H7 (cell line): ENCODE data around the gene CYBC1. TPM values are rescaled to one million over a fixed set of nuclear protein-coding genes. Genes with fewer than 3 reads are reported as not detected.
"Not testable (repeated sequence)": the region's sequence is repeated elsewhere in the genome, so short reads cannot be mapped to it uniquely, and the experiment has no call there.

Experiments used
- DNase-seq: peaks from one replicate; pipeline ENCODE4 v3.0.0; 2012
- H3K27me3 ChIP-seq: 2 replicates; pipeline ENCODE4 v1.6.0; 2011; ENCODE audit warnings: mild to moderate bottlenecking, low read length; ENCODE audit not compliant: control insufficient read depth, insufficient read depth
- H3K36me3 ChIP-seq: replicated peaks from 2 replicates; pipeline ENCODE4 v1.5.1; 2011; ENCODE audit warnings: low read length; ENCODE audit not compliant: control insufficient read depth, insufficient read depth
- H3K4me3 ChIP-seq: 2 replicates; pipeline ENCODE4 v1.5.1; 2011; ENCODE audit warnings: low read depth, mild to moderate bottlenecking, control low read depth, low read length, moderate library complexity; ENCODE audit not compliant: insufficient read depth
- total RNA-seq: library from RNA; depleted of rRNA; stranded (reverse); fragments of >200 nt; shearing (Covaris generic); gene quantifications from 2 replicates; pipeline ENCODE4 v1.2.3, GENCODE V29; 2014

The CYBC1 gene
- total RNA-seq, 1 experiment from 2014 or later: 62.8 TPM

- DNase-seq: no peak
- Histone ChIP-seq H3K4me3 (no peak overlapping the region), H3K27me3 (no peaks in the 10 kb centered on the region), H3K36me3 (peaks cover 16% of the 10 kb centered on the region)
Observed at GRCh38 chr17:82463925-82464566, 13.5 kb upstream of the CYBC1 start.

DNA sequence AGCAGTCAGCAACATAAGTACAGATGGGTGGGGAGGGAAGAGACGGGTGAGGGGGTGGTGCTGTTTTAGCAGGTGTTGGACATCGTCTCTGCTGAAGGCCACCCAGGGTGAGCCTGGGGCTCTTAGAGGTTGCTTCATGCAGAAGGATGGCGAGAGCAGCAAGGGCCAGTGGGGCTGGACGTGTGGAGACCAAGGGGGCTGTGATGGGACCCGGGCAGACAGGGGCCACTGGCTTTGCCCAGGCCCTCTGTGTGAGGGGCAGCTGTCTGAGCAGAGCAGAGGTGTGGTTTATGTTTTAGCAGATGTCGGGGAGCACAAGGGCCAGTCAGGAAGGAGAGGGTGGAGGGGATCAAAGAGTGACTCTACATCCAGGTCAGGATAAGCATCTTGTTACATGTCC lies 12.8 kb upstream of the CYBC1 start:
- H3K4me3 ChIP-seq: no peak overlapping the region
- H3K27me3 ChIP-seq: no peaks in the 10 kb centered on the region
- no peak for DNase-seq
- H3K36me3 ChIP-seq: peaks cover 13% of the 10 kb centered on the region

GRCh38 chr17:82461827-82462524 lies 11.4 kb upstream of the CYBC1 start:
- H3K4me3 ChIP-seq: no peak overlapping the region
- H3K27me3 ChIP-seq: no peaks in the 10 kb centered on the region
- peaks cover 13% of the 10 kb centered on the region for H3K36me3 ChIP-seq
- no peak for DNase-seq

DNA sequence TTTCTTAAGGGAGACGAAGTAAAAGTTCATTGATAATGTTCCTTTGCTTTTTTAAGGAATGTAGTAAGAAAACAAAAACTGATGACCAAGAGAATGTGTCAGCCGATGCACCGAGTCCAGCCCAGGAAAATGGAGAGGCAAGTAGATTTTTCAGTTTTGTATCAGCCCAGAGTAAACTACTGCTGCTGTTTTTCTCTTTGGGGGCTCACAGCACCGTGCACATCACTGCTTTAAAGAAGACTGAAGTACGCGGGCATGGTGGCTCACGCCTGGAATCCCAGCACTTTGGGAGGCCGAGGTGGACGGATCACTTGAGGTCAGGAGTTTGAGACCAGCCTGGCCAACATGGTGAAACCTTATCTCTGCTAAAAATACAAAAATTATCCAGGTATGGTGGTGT lies 9.4 kb upstream of the CYBC1 start:
- not testable (repeated sequence) for H3K4me3 ChIP-seq, H3K27me3 ChIP-seq, DNase-seq
- H3K36me3 ChIP-seq: peaks cover 11% of the 10 kb centered on the region

DNA sequence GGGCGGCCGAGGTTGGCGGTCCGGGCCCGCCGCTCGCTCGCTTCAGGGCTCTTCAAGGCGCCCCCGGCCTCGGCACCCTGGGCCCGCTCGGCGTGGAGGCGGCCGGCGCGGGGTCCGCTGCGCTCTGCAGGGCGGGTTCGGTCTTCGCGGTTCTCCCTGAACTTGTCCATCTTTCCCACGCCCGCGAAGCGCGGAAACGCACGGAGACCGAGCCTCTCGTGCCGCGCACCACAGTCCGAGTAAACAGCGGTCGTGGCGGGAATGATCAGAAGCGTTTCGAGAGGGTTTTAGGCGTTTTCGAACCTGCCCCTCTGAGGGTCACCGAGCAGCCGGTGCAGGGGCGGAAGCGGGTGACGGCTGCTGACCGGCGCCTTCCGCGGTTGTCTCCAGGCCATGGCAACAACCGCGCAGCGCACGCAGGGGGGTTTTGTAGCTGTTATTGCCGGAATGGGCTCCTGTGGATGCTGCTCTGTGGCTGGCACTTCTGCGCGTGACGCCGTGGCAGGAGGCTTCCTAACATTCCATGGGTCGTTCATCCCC lies 8.4 kb upstream of the CYBC1 start:
- Histone ChIP-seq H3K27me3 (no peaks in the 10 kb centered on the region), H3K4me3 (peak overlapping the region; percentile 98), H3K36me3 (peaks cover 6% of the 10 kb centered on the region)
- peak; percentile 77 for DNase-seq

GRCh38 chr17:82458179-82458884 lies 7.8 kb upstream of the CYBC1 start, which contains the start of gene NARF:
NARF (plus strand) TSS chr17:82458741; CDS start chr17:82458804, 63 bp downstream.
- Histone ChIP-seq H3K4me3 (peak within 1 kb of the TSS; percentile 98), H3K36me3 (peaks cover 4% of the 10 kb centered on the region), H3K27me3 (no peaks in the 10 kb centered on the region)
- DNase-seq: peak; percentile 100

DNA sequence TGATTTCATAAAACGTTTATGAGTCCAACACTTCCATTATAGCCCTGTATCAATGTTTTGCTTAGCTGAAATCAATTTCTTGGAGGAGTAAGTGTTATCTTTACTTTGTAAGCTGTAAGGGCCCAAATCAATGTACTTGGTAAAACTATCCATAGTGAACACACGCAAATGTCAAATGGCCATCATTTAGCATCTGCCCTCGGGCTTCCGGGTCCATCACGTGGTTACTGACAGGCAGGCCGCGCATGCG lies 7.3 kb upstream of the CYBC1 start:
- H3K4me3 ChIP-seq: peak overlapping the region; percentile 98
- H3K27me3 ChIP-seq: no peaks in the 10 kb centered on the region
- peaks cover 4% of the 10 kb centered on the region for H3K36me3 ChIP-seq
- DNase-seq: no peak

- H3K27me3 ChIP-seq: no peaks in the 10 kb centered on the region
- no peak for DNase-seq
- peaks cover 1% of the 10 kb centered on the region; the same call in 1 of the 2 replicates for H3K36me3 ChIP-seq
- peak overlapping the region; percentile 98 for H3K4me3 ChIP-seq
Observed at GRCh38 chr17:82457073-82457928, 6.7 kb upstream of the CYBC1 start.

DNA sequence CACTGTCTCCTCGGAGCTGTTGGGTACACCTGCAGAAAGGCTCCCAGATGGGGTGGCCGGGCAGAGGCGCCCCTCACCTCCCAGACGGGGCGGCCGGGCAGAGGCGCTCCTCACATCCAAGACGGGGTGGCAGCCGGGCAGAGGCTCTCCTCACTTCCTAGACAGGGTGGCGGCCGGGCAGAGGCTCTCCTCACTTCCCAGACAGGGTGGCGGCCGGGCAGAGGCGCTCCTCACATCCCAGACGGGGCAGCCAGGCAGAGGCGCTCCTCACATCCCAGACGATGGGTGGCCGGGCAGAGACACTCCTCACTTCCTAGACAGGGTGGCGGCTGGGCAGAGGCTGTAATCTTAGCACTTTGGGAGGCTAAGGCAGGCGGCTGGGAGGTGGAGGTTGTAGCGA lies 3.2 kb upstream of the CYBC1 start:
- H3K4me3 ChIP-seq, H3K27me3 ChIP-seq, DNase-seq, H3K36me3 ChIP-seq: not testable (repeated sequence)

GRCh38 chr17:82453151-82453550 lies 2.6 kb upstream of the CYBC1 start:
- H3K36me3 ChIP-seq, DNase-seq, H3K27me3 ChIP-seq, H3K4me3 ChIP-seq: not testable (repeated sequence)

GRCh38 chr17:82452162-82452561 lies 1.6 kb upstream of the CYBC1 start:
- H3K36me3 ChIP-seq: no peaks in the 10 kb centered on the region; the same call in 1 of the 2 replicates
- H3K27me3 ChIP-seq: no peaks in the 10 kb centered on the region
- no peak overlapping the region for H3K4me3 ChIP-seq

DNA sequence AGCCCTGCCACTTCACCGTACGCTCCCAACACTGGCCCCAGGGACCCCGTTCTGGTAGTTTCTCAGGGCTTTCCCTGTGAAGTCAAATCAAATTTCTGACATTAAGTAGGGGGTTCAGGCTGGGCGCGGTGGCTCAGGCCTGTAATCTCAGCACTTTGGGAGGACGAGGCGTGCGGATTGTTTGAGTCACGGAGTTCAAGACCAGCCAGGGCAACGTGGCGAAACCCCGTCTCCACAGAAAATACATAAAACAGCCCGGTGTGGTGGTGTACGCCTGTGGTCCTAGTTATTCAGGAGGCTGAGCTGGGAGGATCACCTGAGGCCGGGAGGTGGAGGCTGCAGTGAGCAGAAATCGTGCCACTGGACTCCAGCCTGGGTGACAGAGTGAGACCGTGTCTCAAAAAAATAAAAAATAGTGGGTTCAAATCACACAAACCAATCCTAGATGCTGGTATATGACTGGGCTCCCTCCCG lies 632 bp downstream of the CYBC1 start:
- H3K27me3 ChIP-seq: no peaks in the 10 kb centered on the region
- H3K36me3 ChIP-seq: no peaks in the 10 kb centered on the region; the same call in 1 of the 2 replicates
- no peak for DNase-seq

More at GRCh38 chr17:82452162-82452561, 1.6 kb upstream of the CYBC1 start:
- DNase-seq: no peak

DNA sequence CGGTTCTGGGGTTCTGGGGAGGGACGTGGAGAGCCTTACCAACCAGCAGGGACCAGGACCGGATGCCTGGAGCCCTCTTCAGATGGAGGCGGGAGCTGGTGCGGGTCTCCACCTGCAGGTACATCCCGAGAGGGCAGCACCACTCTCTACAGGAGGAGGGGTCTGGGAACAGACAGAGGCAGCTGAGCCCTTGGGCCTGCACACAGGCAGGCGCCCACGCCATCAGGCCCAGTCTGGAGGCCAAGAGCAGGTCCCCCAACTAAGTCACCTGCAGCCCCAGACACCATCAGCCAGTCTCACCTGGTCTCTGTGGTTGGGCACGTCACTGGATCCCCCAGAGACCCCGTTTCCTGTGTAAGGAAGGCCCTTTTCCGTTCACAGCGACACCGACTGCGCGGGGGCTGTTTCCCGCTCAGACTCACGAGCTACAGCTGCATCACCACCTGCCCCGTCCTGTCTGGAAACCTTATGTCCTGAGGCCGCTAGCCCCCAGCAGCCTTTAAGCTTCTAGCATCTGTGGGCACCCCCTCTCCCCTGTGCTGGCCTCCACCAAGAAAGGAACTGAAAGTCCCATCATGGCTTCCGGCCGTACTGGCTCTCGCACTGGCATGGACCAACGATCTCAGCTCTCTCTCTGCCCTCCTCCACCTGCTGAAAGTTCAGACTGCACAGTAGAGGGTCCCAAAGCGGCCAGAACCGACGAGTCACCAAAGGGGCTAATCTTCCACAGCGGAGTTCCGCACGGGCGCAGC lies 1.2 kb downstream of the CYBC1 start:
- H3K27me3 ChIP-seq: no peaks in the 10 kb centered on the region
- DNase-seq: peak; percentile 83
- H3K36me3 ChIP-seq: no peaks in the 10 kb centered on the region; the same call in 1 of the 2 replicates
- H3K4me3 ChIP-seq: peak overlapping the region; percentile 93; the same call in 1 of the 2 replicates

More for the DNA sequence above, 632 bp downstream of the CYBC1 start:
- peak overlapping the region; percentile 93 for H3K4me3 ChIP-seq
